Stimulated activated CD8-positive, alpha-beta memory T cell treated with anti-CD3 and anti-CD28 coated beads, Interleukin-12 subunit alpha, Interleukin-12 subunit beta, amount 100 ng/mL, for 24 hours (primary cell): Measurements from ENCODE around the gene MAF.
A peak's percentile ranks its signal among the peaks of the same experiment; 100 is the strongest.

ENCODE experiments used
- DNase-seq: peaks from one replicate; pipeline ENCODE4 v3.0.0-alpha.2; 2020; ENCODE audit errors: extremely low read depth

The MAF gene

GRCh38 chr16:79600638-79601091, at the start of gene MAF:
MAF (minus strand) TSS chr16:79600737; CDS start chr16:79599902, 835 bp downstream.
- DNase-seq = peak; percentile 63

- no peak for DNase-seq
Measured at GRCh38 chr16:79648826-79649225, 48.3 kb upstream of the MAF start.

GRCh38 chr16:79647586-79647985, 47.0 kb upstream of the MAF start:
- no peak for DNase-seq

- no peak for DNase-seq
Measured at GRCh38 chr16:79645701-79646100, 45.2 kb upstream of the MAF start.

- no peak for DNase-seq
Measured at GRCh38 chr16:79644971-79645667, 44.6 kb upstream of the MAF start.

GRCh38 chr16:79642652-79643051, 42.1 kb upstream of the MAF start:
- DNase-seq = no peak

GRCh38 chr16:79640513-79641360, 40.2 kb upstream of the MAF start:
- no peak for DNase-seq

- DNase-seq = no peak
Measured at GRCh38 chr16:79639576-79640311, 39.2 kb upstream of the MAF start.

GRCh38 chr16:79638386-79638785, 37.8 kb upstream of the MAF start:
- DNase-seq = no peak

- no peak for DNase-seq
Measured at GRCh38 chr16:79635488-79635887, 35.0 kb upstream of the MAF start.

GRCh38 chr16:79634298-79634697, 33.8 kb upstream of the MAF start:
- DNase-seq = no peak

GRCh38 chr16:79632289-79632688, 31.8 kb upstream of the MAF start:
- no peak for DNase-seq

GRCh38 chr16:79628988-79629387, 28.5 kb upstream of the MAF start:
- no peak for DNase-seq

- peak; percentile 36 for DNase-seq
Measured at GRCh38 chr16:79628501-79628975, 28.0 kb upstream of the MAF start.

GRCh38 chr16:79627092-79627491, 26.6 kb upstream of the MAF start:
- DNase-seq = no peak

- no peak for DNase-seq
Measured at GRCh38 chr16:79625738-79626137, 25.2 kb upstream of the MAF start.

GRCh38 chr16:79623824-79624223, 23.3 kb upstream of the MAF start:
- DNase-seq = no peak

GRCh38 chr16:79623062-79623461, 22.5 kb upstream of the MAF start:
- no peak for DNase-seq

- no peak for DNase-seq
Measured at GRCh38 chr16:79621027-79621426, 20.5 kb upstream of the MAF start.

GRCh38 chr16:79618692-79619050, 18.1 kb upstream of the MAF start:
- DNase-seq = no peak

GRCh38 chr16:79618041-79618691, 17.6 kb upstream of the MAF start:
- DNase-seq = no peak

- DNase-seq = no peak
Measured at GRCh38 chr16:79613009-79613408, 12.5 kb upstream of the MAF start.
